ENCODE results near the gene BEST2. TPM values are rescaled to one million over a fixed set of nuclear protein-coding genes. Genes with fewer than 3 reads are reported as not detected.
"Not testable (repeated sequence)": the region's sequence is repeated elsewhere in the genome, so short reads cannot be mapped to it uniquely, and the experiment has no call there.

BEST2 gene
- total RNA-seq (not detected), polyA plus RNA-seq (0.46 TPM)
- long read RNA-seq, donor 1, result 0 reads
- long read RNA-seq, donor 2, result 0 reads
- long read RNA-seq, donor 3, result 0 reads
- long read RNA-seq, donor 4, result 0 reads
- long read RNA-seq, donor 5, result 0 reads
- long read RNA-seq, donor 6, result 0 reads
- long read RNA-seq, donor 7, result 0 reads
- long read RNA-seq, donor 8, result 0 reads
- long read RNA-seq, donor 9, result 0 reads
- long read RNA-seq, donor 10, result 0 reads

- H3K27me3 ChIP-seq (ENCODE audit: control insufficient read depth in 2 of 2, insufficient read depth in 1 of 2, low read length in 1 of 2), result peaks cover 0 to 51% of the 10 kb centered on the region in 2 donors
Observed at GRCh38 chr19:12751635-12752034, at the start of gene BEST2. BEST2 (plus strand) TSS chr19:12751791; CDS start chr19:12752593, 802 bp downstream.

GRCh38 chr19:12703046-12703445 is 48.5 kb upstream of the BEST2 start:
- WGBS, result 92% methylated on average over 9 of the region's 9 CpGs
- no peaks in the 10 kb centered on the region for H3K9me3 ChIP-seq (ENCODE audit: control insufficient read depth in 2 of 2, insufficient read depth in 1 of 2, low read length in 1 of 2)
- no peaks in the 10 kb centered on the region for H3K27me3 ChIP-seq (ENCODE audit: control insufficient read depth in 2 of 2, insufficient read depth in 1 of 2, low read length in 1 of 2)
- peak in 1 of 9 donors; percentile 62 for DNase-seq (ENCODE audit: low read depth in 6 of 9, low spot score in 9 of 9)
- no peak overlapping the region for H3K27ac ChIP-seq (ENCODE audit: low read depth in 1 of 2, low read length in 1 of 2)
- H3K36me3 ChIP-seq (ENCODE audit: control insufficient read depth in 2 of 2, insufficient read depth in 2 of 2, low read length in 1 of 2), result peaks cover 68 to 80% of the 10 kb centered on the region in 2 donors
- no peaks in the 10 kb centered on the region for H3K4me1 ChIP-seq (ENCODE audit: control insufficient read depth in 2 of 2, insufficient read depth in 2 of 2, low read length in 2 of 2)
- no peak overlapping the region for H3K4me3 ChIP-seq (ENCODE audit: low read length in 2 of 2)

More at GRCh38 chr19:12751635-12752034, at the start of gene BEST2:
- Histone ChIP-seq H3K4me1 (ENCODE audit: control insufficient read depth in 2 of 2, insufficient read depth in 2 of 2, low read length in 2 of 2) (peaks cover 0 to 4% of the 10 kb centered on the region in 2 donors), H3K4me3 (ENCODE audit: low read length in 2 of 2) (no peak within 1 kb of the TSS), H3K9me3 (ENCODE audit: control insufficient read depth in 2 of 2, insufficient read depth in 1 of 2, low read length in 1 of 2) (peaks cover 9 to 16% of the 10 kb centered on the region in 2 donors), H3K36me3 (ENCODE audit: control insufficient read depth in 2 of 2, insufficient read depth in 2 of 2, low read length in 1 of 2) (peaks cover 16 to 17% of the 10 kb centered on the region in 2 donors), H3K27ac (ENCODE audit: low read depth in 1 of 2, low read length in 1 of 2) (no peak within 1 kb of the TSS)
- 61% methylated on average over 14 of the region's 14 CpGs for WGBS
- no peak for DNase-seq (ENCODE audit: low read depth in 6 of 9, low spot score in 9 of 9)

- Histone ChIP-seq H3K4me3 (ENCODE audit: low read length in 2 of 2) (no peak overlapping the region), H3K4me1 (ENCODE audit: control insufficient read depth in 2 of 2, insufficient read depth in 2 of 2, low read length in 2 of 2) (no peaks in the 10 kb centered on the region), H3K27ac (ENCODE audit: low read depth in 1 of 2, low read length in 1 of 2) (no peak overlapping the region), H3K27me3 (ENCODE audit: control insufficient read depth in 2 of 2, insufficient read depth in 1 of 2, low read length in 1 of 2) (no peaks in the 10 kb centered on the region), H3K9me3 (ENCODE audit: control insufficient read depth in 2 of 2, insufficient read depth in 1 of 2, low read length in 1 of 2) (no peaks in the 10 kb centered on the region), H3K36me3 (ENCODE audit: control insufficient read depth in 2 of 2, insufficient read depth in 2 of 2, low read length in 1 of 2) (peaks cover 82 to 84% of the 10 kb centered on the region in 2 donors)
- no peak for DNase-seq (ENCODE audit: low read depth in 6 of 9, low spot score in 9 of 9)
- 98% methylated on average over 13 of the region's 13 CpGs for WGBS
Observed at GRCh38 chr19:12705169-12705568, 46.4 kb upstream of the BEST2 start.

DNA sequence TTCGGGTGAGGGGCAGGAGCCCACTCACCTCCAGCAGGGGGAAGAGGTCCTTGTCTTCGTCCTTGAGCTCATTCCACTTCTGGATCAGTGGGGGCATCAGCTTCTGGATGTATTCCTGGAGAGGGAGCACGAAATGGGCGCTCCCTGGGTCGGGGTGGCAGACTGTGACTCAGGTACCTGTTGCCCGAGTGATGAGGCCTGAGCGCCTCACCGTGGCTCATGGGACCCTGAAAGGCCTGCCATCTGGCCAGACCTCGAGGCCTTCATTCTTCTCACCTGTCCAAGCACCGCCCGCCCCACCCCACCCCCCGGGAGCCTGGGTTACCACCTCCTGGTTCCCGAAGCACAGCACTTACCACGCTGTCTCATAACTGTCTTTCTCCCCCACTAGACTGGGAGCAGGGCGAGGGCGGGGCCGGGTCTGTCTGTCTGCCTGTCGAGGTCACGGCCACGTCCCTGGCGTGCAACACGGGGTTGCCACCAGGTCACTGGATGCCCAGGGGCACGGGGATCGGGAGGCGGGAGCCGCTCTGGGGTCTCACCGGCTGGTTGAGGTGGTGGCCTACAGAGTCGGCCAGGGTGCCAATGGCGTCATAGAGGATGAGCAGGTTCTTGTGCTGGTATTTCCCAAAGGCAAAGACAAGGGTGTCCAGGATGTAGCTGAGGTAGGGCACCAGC is 45.8 kb upstream of the BEST2 start:
- no peaks in the 10 kb centered on the region for H3K4me1 ChIP-seq (ENCODE audit: control insufficient read depth in 2 of 2, insufficient read depth in 2 of 2, low read length in 2 of 2)
- no peaks in the 10 kb centered on the region for H3K27me3 ChIP-seq (ENCODE audit: control insufficient read depth in 2 of 2, insufficient read depth in 1 of 2, low read length in 1 of 2)
- no peaks in the 10 kb centered on the region for H3K9me3 ChIP-seq (ENCODE audit: control insufficient read depth in 2 of 2, insufficient read depth in 1 of 2, low read length in 1 of 2)
- 98% methylated on average over 29 of the region's 29 CpGs for WGBS
- DNase-seq (ENCODE audit: low read depth in 6 of 9, low spot score in 9 of 9), result no peak
- H3K4me3 ChIP-seq (ENCODE audit: low read length in 2 of 2), result no peak overlapping the region
- H3K36me3 ChIP-seq (ENCODE audit: control insufficient read depth in 2 of 2, insufficient read depth in 2 of 2, low read length in 1 of 2), result peaks cover 82 to 85% of the 10 kb centered on the region in 2 donors
- no peak overlapping the region for H3K27ac ChIP-seq (ENCODE audit: low read depth in 1 of 2, low read length in 1 of 2)

DNA sequence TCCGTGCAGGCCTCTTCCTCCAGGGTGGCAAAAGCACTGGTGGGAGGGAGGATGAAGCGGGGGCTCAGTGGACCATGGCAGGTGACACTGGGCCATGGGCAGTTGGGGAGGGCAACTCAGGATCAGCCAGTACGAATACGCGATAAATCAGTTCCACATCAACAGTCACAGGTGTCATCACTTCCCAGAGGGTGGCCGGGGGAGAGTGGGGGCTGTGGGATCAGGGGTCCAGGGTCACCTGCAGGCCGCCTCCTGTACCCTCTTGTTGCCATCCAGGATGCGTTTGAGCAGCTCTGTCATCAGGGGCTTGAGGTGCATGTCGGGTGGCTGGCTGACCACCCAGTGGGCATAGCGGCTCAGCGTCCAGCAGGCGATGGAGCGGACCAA is 45.3 kb upstream of the BEST2 start:
- Histone ChIP-seq H3K4me3 (ENCODE audit: low read length in 2 of 2) (no peak overlapping the region), H3K9me3 (ENCODE audit: control insufficient read depth in 2 of 2, insufficient read depth in 1 of 2, low read length in 1 of 2) (no peaks in the 10 kb centered on the region), H3K36me3 (ENCODE audit: control insufficient read depth in 2 of 2, insufficient read depth in 2 of 2, low read length in 1 of 2) (peaks cover 82 to 84% of the 10 kb centered on the region in 2 donors), H3K27me3 (ENCODE audit: control insufficient read depth in 2 of 2, insufficient read depth in 1 of 2, low read length in 1 of 2) (no peaks in the 10 kb centered on the region), H3K27ac (ENCODE audit: low read depth in 1 of 2, low read length in 1 of 2) (no peak overlapping the region), H3K4me1 (ENCODE audit: control insufficient read depth in 2 of 2, insufficient read depth in 2 of 2, low read length in 2 of 2) (no peaks in the 10 kb centered on the region)
- WGBS, result 98% methylated on average over 13 of the region's 13 CpGs
- no peak for DNase-seq (ENCODE audit: low read depth in 6 of 9, low spot score in 9 of 9)

DNA sequence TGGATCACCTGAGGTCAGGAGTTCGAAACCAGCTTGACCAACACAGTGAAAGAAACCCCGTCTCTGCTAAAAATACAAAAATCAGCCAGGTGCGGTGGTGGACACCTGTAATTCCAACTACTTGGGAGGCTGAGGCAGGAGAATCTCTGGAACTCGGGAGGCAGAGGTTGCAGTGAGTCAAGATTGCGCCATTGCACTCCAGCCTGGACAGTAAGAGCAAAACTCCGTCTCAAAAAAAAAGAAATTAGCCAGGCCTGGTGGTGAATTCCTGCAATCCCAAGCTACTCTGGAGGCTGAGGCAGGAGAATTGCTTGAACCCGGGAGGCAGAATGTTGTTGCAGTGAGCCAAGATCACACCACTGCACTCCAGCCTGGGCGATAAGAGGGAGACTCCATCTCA is 43.0 kb upstream of the BEST2 start:
- 98% methylated on average over 8 of the region's 8 CpGs for WGBS

GRCh38 chr19:12711187-12711586 is 40.4 kb upstream of the BEST2 start:
- H3K4me3 ChIP-seq (ENCODE audit: low read length in 2 of 2), result no peak overlapping the region
- H3K27ac ChIP-seq (ENCODE audit: low read depth in 1 of 2, low read length in 1 of 2), result no peak overlapping the region
- no peaks in the 10 kb centered on the region for H3K4me1 ChIP-seq (ENCODE audit: control insufficient read depth in 2 of 2, insufficient read depth in 2 of 2, low read length in 2 of 2)
- H3K27me3 ChIP-seq (ENCODE audit: control insufficient read depth in 2 of 2, insufficient read depth in 1 of 2, low read length in 1 of 2), result no peaks in the 10 kb centered on the region
- H3K36me3 ChIP-seq (ENCODE audit: control insufficient read depth in 2 of 2, insufficient read depth in 2 of 2, low read length in 1 of 2), result peaks cover 82 to 83% of the 10 kb centered on the region in 2 donors
- WGBS, result 99% methylated on average over 17 of the region's 17 CpGs
- no peaks in the 10 kb centered on the region for H3K9me3 ChIP-seq (ENCODE audit: control insufficient read depth in 2 of 2, insufficient read depth in 1 of 2, low read length in 1 of 2)
- no peak for DNase-seq (ENCODE audit: low read depth in 6 of 9, low spot score in 9 of 9)

More for the DNA sequence above, 43.0 kb upstream of the BEST2 start:
- Histone ChIP-seq H3K36me3 (ENCODE audit: control insufficient read depth in 2 of 2, insufficient read depth in 2 of 2, low read length in 1 of 2) (peaks cover 79% of the 10 kb centered on the region in 2 donors), H3K4me1 (ENCODE audit: control insufficient read depth in 2 of 2, insufficient read depth in 2 of 2, low read length in 2 of 2) (no peaks in the 10 kb centered on the region), H3K27ac (ENCODE audit: low read depth in 1 of 2, low read length in 1 of 2) (no peak overlapping the region), H3K9me3 (ENCODE audit: control insufficient read depth in 2 of 2, insufficient read depth in 1 of 2, low read length in 1 of 2) (no peaks in the 10 kb centered on the region), H3K4me3 (ENCODE audit: low read length in 2 of 2) (no peak overlapping the region), H3K27me3 (ENCODE audit: control insufficient read depth in 2 of 2, insufficient read depth in 1 of 2, low read length in 1 of 2) (no peaks in the 10 kb centered on the region)
- no peak for DNase-seq (ENCODE audit: low read depth in 6 of 9, low spot score in 9 of 9)

DNA sequence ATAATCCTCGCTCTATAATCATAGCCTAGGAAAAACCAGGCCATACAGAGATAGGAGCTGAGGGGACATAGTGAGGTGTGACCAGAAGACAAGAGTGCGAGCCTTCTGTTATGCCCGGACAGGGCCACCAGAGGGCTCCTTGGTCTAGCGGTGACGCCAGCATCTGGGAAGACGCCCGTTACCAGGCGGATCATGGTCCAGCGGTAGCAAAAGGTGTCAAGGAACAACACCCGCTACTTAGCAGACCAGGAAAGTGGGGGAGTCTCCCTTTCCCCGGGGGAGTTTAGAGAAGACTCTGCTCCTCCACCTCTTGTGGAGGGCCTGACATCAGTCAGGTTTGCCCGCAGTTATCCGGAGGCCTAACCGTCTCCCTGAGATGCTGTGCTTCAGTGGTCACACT is 39.5 kb upstream of the BEST2 start:
- H3K9me3 ChIP-seq (ENCODE audit: control insufficient read depth in 2 of 2, insufficient read depth in 1 of 2, low read length in 1 of 2); H3K27ac ChIP-seq (ENCODE audit: low read depth in 1 of 2, low read length in 1 of 2): not testable (repeated sequence)
- 89% methylated on average over 12 of the region's 14 CpGs for whole genome bisulfite sequencing

GRCh38 chr19:12713304-12713703 is 38.3 kb upstream of the BEST2 start:
- H3K36me3 ChIP-seq (ENCODE audit: control insufficient read depth in 2 of 2, insufficient read depth in 2 of 2, low read length in 1 of 2), result peaks cover 72 to 84% of the 10 kb centered on the region in 2 donors
- H3K9me3 ChIP-seq (ENCODE audit: control insufficient read depth in 2 of 2, insufficient read depth in 1 of 2, low read length in 1 of 2); DNase-seq (ENCODE audit: low read depth in 6 of 9, low spot score in 9 of 9); H3K4me3 ChIP-seq (ENCODE audit: low read length in 2 of 2); H3K27me3 ChIP-seq (ENCODE audit: control insufficient read depth in 2 of 2, insufficient read depth in 1 of 2, low read length in 1 of 2); H3K27ac ChIP-seq (ENCODE audit: low read depth in 1 of 2, low read length in 1 of 2); H3K4me1 ChIP-seq (ENCODE audit: control insufficient read depth in 2 of 2, insufficient read depth in 2 of 2, low read length in 2 of 2): not testable (repeated sequence)
- 96% methylated on average over 9 of the region's 9 CpGs for WGBS

More for the DNA sequence above, 39.5 kb upstream of the BEST2 start:
- not testable (repeated sequence) for DNase-seq (ENCODE audit: low read depth in 6 of 9, low spot score in 9 of 9); H3K27me3 ChIP-seq (ENCODE audit: control insufficient read depth in 2 of 2, insufficient read depth in 1 of 2, low read length in 1 of 2); H3K4me1 ChIP-seq (ENCODE audit: control insufficient read depth in 2 of 2, insufficient read depth in 2 of 2, low read length in 2 of 2); H3K4me3 ChIP-seq (ENCODE audit: low read length in 2 of 2)
- H3K36me3 ChIP-seq (ENCODE audit: control insufficient read depth in 2 of 2, insufficient read depth in 2 of 2, low read length in 1 of 2), result peaks cover 74 to 83% of the 10 kb centered on the region in 2 donors
